Esophagus (tissue), 2 donors: ENCODE measurements around the gene TMEM52B. TPM values are rescaled to one million over a fixed set of nuclear protein-coding genes. Genes with fewer than 3 reads are reported as not detected.

Experiments used
- H3K27ac ChIP-seq, 2 donors: one replicate each; pipeline ENCODE4 v1.5.1; 2013; ENCODE audit warnings: low read depth in 2 of 2, mild to moderate bottlenecking in 2 of 2, inconsistent platforms in 1 of 2, low read length in 1 of 2, moderate library complexity in 1 of 2
- H3K27me3 ChIP-seq, 2 donors: one replicate each; pipeline ENCODE4 v1.6.1; 2013; ENCODE audit warnings: low read length in 2 of 2, control low read depth in 1 of 2, mild to moderate bottlenecking in 1 of 2; ENCODE audit not compliant: insufficient read depth in 2 of 2, control insufficient read depth in 1 of 2
- H3K36me3 ChIP-seq, 2 donors: one replicate each; pipeline ENCODE4 v1.6.1; 2013; ENCODE audit warnings: low read length in 1 of 2; ENCODE audit not compliant: control insufficient read depth in 2 of 2, insufficient read depth in 2 of 2
- H3K4me1 ChIP-seq, 2 donors: one replicate each; pipeline ENCODE4 v1.6.1; 2013; ENCODE audit warnings: low read length in 1 of 2; ENCODE audit not compliant: control insufficient read depth in 2 of 2, insufficient read depth in 2 of 2
- H3K4me3 ChIP-seq, 2 donors: one replicate each; pipeline ENCODE4 v1.5.1; 2013; ENCODE audit warnings: low read length in 2 of 2, mild to moderate bottlenecking in 2 of 2, low read depth in 1 of 2, moderate library complexity in 1 of 2
- H3K9me3 ChIP-seq, 2 donors: one replicate each; pipeline ENCODE4 v1.6.1; 2013; ENCODE audit warnings: mild to moderate bottlenecking in 2 of 2, low read depth in 1 of 2, low read length in 1 of 2, moderate library complexity in 1 of 2; ENCODE audit not compliant: control insufficient read depth in 2 of 2, insufficient read depth in 1 of 2
- WGBS, 2 donors: extraction: QIAGEN DNeasy Blood & Tissue Kit; methylation state at CpG; one replicate each; pipeline ENCODE4 v1.1.7; 2013; 5-methylcytosine and 5-hydroxymethylcytosine counted together
- polyA plus RNA-seq, 2 donors: library from polyadenylated mRNA; stranded (reverse); fragments of 200-250 nt; gene quantifications; one replicate each; pipeline ENCODE4 v1.2.3, GENCODE V29; 2013
- donor health status: healthy with polysubstance abuse.
- donor health status: Bipolar disorder and iron deficiency.

Gene TMEM52B
- under 1 TPM; 0.04 TPM for polyA plus RNA-seq

GRCh38 chr12:10178821-10179220 lies at the start of gene TMEM52B:
TMEM52B (plus strand) TSS chr12:10179032; CDS start chr12:10179575, 543 bp downstream.
- 64 to 73% methylated on average over 4 of the region's 4 CpGs for WGBS, 2 donors
- H3K9me3 ChIP-seq = no peaks in the 10 kb centered on the region
- no peaks in the 10 kb centered on the region for H3K4me1 ChIP-seq
- H3K36me3 ChIP-seq = no peaks in the 10 kb centered on the region
- no peaks in the 10 kb centered on the region for H3K27me3 ChIP-seq
- no peak within 1 kb of the TSS for H3K27ac ChIP-seq
- H3K4me3 ChIP-seq = no peak within 1 kb of the TSS

DNA sequence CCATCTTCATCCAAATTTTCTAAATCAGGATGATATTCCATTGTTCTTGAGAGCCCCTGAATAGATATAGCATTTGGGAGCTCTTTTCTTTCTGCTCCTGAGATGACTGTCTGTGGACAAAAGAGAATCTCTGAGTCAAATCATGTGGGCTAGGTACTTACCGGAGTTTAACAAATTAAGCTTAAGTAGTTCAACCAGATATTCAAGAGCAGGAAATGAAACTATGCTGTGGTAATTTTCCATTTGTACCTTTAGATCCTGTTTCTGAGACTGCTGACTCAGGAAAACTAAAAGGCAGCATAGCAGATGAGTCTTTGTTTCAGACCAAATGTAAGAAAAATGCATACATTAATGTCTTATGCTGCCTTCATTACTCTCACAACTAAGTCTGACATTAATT lies 48.8 kb upstream of the TMEM52B start, which contains the start of gene CLEC7A:
CLEC7A (minus strand) TSS at position 158 of the 400 bp plus-strand sequence; CDS start at position 41, 117 bp downstream.
- 24 to 33% methylated on average over 1 of the region's 1 CpG for WGBS, 2 donors
- Histone ChIP-seq H3K27me3 (no peaks in the 10 kb centered on the region), H3K4me3 (peak within 1 kb of the TSS; percentile 10 to 29), H3K4me1 (no peaks in the 10 kb centered on the region), H3K36me3 (no peaks in the 10 kb centered on the region), H3K27ac (peak within 1 kb of the TSS; percentile 77 to 78), H3K9me3 (no peaks in the 10 kb centered on the region)

DNA sequence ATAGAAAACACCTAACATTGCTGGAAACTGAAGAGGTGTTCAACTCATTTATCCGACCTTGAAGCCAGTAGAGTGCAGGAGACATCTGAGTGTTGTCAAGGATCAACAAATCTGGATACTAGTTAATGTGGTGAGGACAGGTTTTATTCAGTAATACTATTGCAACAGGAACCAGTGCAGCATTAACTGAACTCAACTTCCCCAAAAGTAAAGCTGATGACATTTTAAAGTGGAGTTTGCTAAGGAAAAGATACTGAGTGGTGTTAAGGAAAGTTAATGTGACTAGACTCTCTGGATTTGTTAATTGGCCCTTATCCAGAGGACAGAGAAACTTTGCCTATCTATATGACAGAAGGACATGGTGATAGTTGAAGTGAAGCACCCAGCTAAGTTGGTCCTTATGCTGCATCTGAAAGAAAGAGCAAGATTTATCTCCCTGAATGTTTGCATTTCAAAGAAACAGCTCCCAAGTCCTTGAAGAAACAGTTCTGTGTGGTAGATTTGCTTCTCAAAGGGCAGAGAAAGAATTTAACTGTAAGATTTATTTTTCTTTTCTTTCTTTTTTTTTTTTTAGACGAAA lies 47.6 kb upstream of the TMEM52B start:
- WGBS, 2 donors = 71 to 72% methylated on average over 2 of the region's 2 CpGs
- Histone ChIP-seq H3K4me3 (no peak overlapping the region), H3K36me3 (no peaks in the 10 kb centered on the region), H3K4me1 (no peaks in the 10 kb centered on the region), H3K27me3 (no peaks in the 10 kb centered on the region), H3K9me3 (no peaks in the 10 kb centered on the region), H3K27ac (no peak overlapping the region)

DNA sequence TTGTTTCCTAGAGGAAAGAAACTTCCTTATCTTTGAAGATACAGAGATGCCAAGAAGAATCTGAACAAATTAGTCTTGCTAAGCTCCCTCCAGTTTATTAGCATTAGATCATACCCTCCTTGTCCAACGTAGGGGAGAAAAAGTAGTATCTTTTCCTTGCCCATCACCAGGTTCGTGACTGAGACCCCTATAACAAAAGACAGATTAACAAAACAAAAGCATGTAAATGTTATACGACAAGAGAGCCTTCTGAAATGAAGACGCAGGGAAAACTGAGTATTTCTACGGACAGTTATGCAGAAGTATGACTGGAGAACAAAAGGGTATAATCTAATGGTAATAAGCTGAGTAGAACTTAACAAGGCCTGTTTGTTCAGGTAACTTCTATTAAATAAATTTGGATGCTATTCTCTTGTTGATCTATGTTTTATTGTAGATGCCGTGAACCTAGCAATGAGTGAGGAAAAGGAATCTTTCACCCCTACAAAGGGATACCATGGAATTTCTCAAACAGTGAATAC lies 45.9 kb upstream of the TMEM52B start:
- 70 to 73% methylated on average over 6 of the region's 6 CpGs for WGBS, 2 donors
- Histone ChIP-seq H3K4me1 (no peaks in the 10 kb centered on the region), H3K9me3 (no peaks in the 10 kb centered on the region), H3K4me3 (no peak overlapping the region), H3K27ac (no peak overlapping the region), H3K36me3 (no peaks in the 10 kb centered on the region), H3K27me3 (no peaks in the 10 kb centered on the region)

GRCh38 chr12:10135126-10135525 lies 43.7 kb upstream of the TMEM52B start:
- no peaks in the 10 kb centered on the region for H3K36me3 ChIP-seq
- no peak overlapping the region for H3K4me3 ChIP-seq
- WGBS, 2 donors = 54 to 73% methylated on average over 4 of the region's 4 CpGs
- no peaks in the 10 kb centered on the region for H3K9me3 ChIP-seq
- H3K4me1 ChIP-seq = no peaks in the 10 kb centered on the region
- H3K27ac ChIP-seq = no peak overlapping the region
- H3K27me3 ChIP-seq = no peaks in the 10 kb centered on the region

GRCh38 chr12:10136637-10137205 lies 42.1 kb upstream of the TMEM52B start:
- H3K4me3 ChIP-seq = no peak overlapping the region
- H3K27me3 ChIP-seq = no peaks in the 10 kb centered on the region
- 75% methylated on average over 13 of the region's 13 CpGs for WGBS, 2 donors
- H3K27ac ChIP-seq = no peak overlapping the region
- H3K36me3 ChIP-seq = no peaks in the 10 kb centered on the region
- H3K4me1 ChIP-seq = no peaks in the 10 kb centered on the region
- no peaks in the 10 kb centered on the region for H3K9me3 ChIP-seq

DNA sequence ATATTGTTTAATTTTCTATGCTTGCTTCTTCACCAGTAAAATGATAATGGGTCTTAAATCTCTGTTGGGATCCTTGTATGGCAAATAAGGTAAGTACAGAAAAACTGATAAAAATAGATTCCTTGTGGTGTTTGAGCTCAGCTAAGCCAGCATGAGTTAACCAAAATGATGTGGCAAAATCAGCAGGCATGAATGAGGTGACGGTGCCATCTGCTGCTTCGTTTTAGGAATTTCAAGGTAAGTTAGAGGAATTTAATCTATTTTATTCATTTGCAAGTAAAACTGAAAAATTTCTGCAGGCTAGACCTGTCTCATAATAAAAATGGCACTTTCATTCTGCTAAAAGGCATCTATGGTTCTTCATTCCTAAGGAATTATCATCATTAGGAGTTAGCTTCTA lies 38.8 kb upstream of the TMEM52B start:
- Histone ChIP-seq H3K9me3 (no peaks in the 10 kb centered on the region), H3K4me1 (no peaks in the 10 kb centered on the region), H3K4me3 (no peak overlapping the region), H3K27me3 (no peaks in the 10 kb centered on the region), H3K27ac (no peak overlapping the region), H3K36me3 (no peaks in the 10 kb centered on the region)
- WGBS, 2 donors = 7 to 12% methylated on average over 2 of the region's 2 CpGs

GRCh38 chr12:10142976-10143589 lies 35.7 kb upstream of the TMEM52B start:
- Histone ChIP-seq H3K36me3 (no peaks in the 10 kb centered on the region), H3K9me3 (no peaks in the 10 kb centered on the region), H3K27ac (no peak overlapping the region), H3K4me1 (no peaks in the 10 kb centered on the region), H3K27me3 (no peaks in the 10 kb centered on the region), H3K4me3 (no peak overlapping the region)
- 0 to 14% methylated on average over 1 of the region's 1 CpG for WGBS, 2 donors

DNA sequence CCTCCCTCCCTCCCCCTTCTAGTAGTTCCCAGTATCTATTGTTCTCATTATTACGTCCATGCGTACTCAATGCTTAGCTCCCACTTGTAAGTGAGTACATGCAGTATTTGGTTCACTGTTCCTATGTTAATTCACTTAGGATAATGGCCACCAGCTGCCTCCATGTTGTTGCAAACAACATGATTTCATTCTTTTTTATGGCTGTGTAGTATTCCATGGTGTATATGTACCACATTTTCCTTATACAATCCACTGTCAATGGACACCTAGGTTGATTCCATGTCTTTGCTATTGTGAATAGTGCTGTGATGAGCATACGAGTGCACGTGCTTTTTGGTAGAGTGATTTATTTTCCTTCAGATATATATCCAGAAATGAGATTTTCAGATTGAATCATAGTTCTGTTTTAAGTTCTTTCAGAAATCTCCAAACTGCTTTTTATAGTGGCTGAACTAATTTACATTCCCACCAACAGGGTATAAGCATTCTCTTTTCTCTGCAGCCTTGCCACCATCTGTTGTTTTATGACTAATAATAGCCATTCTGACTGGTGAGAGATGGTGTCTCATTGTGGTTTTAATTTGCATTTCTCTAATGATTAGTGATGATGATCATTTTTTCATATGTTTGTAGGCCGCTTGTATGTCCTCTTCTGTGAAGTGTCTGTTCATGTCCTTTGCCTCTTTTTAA lies 31.0 kb upstream of the TMEM52B start:
- Histone ChIP-seq H3K27me3 (no peaks in the 10 kb centered on the region), H3K36me3 (no peaks in the 10 kb centered on the region), H3K4me1 (no peaks in the 10 kb centered on the region), H3K4me3 (no peak overlapping the region), H3K27ac (no peak overlapping the region), H3K9me3 (no peaks in the 10 kb centered on the region)
- WGBS, 2 donors = 83 to 84% methylated on average over 5 of the region's 5 CpGs
